Measurements from ENCODE around the gene RELCH.

Gene RELCH

GRCh38 chr18:62262061-62262460 lies 75.0 kb downstream of the RELCH start:
- no peak for DNase-seq (ENCODE audit: low spot score)

- no peak for DNase-seq (ENCODE audit: low spot score)
Observed at GRCh38 chr18:62264984-62265383, 77.9 kb downstream of the RELCH start.

GRCh38 chr18:62277045-62277444 lies 90.0 kb downstream of the RELCH start:
- no peak for DNase-seq (ENCODE audit: low spot score)

GRCh38 chr18:62279561-62279960 lies 92.5 kb downstream of the RELCH start:
- no peak for DNase-seq (ENCODE audit: low spot score)

- no peak for DNase-seq (ENCODE audit: low spot score)
Observed at GRCh38 chr18:62280058-62280457, 93.0 kb downstream of the RELCH start.

- DNase-seq (ENCODE audit: low spot score) = no peak
Observed at GRCh38 chr18:62280786-62281185, 93.7 kb downstream of the RELCH start.

GRCh38 chr18:62281684-62282083 lies 94.6 kb downstream of the RELCH start:
- DNase-seq (ENCODE audit: low spot score) = no peak

- DNase-seq (ENCODE audit: low spot score) = no peak
Observed at GRCh38 chr18:62282188-62282629, 95.2 kb downstream of the RELCH start.

GRCh38 chr18:62284637-62285036 lies 97.6 kb downstream of the RELCH start:
- no peak for DNase-seq (ENCODE audit: low spot score)

GRCh38 chr18:62285281-62285680 lies 98.2 kb downstream of the RELCH start:
- DNase-seq (ENCODE audit: low spot score) = no peak

GRCh38 chr18:62287781-62288664 lies 101.0 kb downstream of the RELCH start:
- no peak for DNase-seq (ENCODE audit: low spot score)

GRCh38 chr18:62288665-62289008 lies 101.6 kb downstream of the RELCH start:
- DNase-seq (ENCODE audit: low spot score) = peak; percentile 49

- no peak for DNase-seq (ENCODE audit: low spot score)
Observed at GRCh38 chr18:62289047-62289446, 102.0 kb downstream of the RELCH start.

- no peak for DNase-seq (ENCODE audit: low spot score)
Observed at GRCh38 chr18:62294073-62294472, 107.0 kb downstream of the RELCH start.

- no peak for DNase-seq (ENCODE audit: low spot score)
Observed at GRCh38 chr18:62300359-62300963, 113.4 kb downstream of the RELCH start.

- DNase-seq (ENCODE audit: low spot score) = no peak
Observed at GRCh38 chr18:62301322-62301721, 114.3 kb downstream of the RELCH start.

- DNase-seq (ENCODE audit: low spot score) = no peak
Observed at GRCh38 chr18:62312851-62313250, 125.8 kb downstream of the RELCH start.

- DNase-seq (ENCODE audit: low spot score) = no peak
Observed at GRCh38 chr18:62318228-62319180, 131.4 kb downstream of the RELCH start.

- DNase-seq (ENCODE audit: low spot score) = no peak
Observed at GRCh38 chr18:62321201-62321600, 134.1 kb downstream of the RELCH start.

- no peak for DNase-seq (ENCODE audit: low spot score)
Observed at GRCh38 chr18:62323483-62324180, 136.6 kb downstream of the RELCH start.

- no peak for DNase-seq (ENCODE audit: low spot score)
Observed at GRCh38 chr18:62324181-62324828, 137.2 kb downstream of the RELCH start.

Measured in pons (tissue), 1 donor.